ENCODE data around the gene TRAP1. TPM values are rescaled to one million over a fixed set of nuclear protein-coding genes. Genes with fewer than 3 reads are reported as not detected.
A peak's percentile ranks its signal among the peaks of the same experiment; 100 is the strongest.

TRAP1 gene
- total RNA-seq, 1 donor from 2014 or later = 94.3 TPM

- H3K27me3 ChIP-seq (ENCODE audit: control insufficient read depth, insufficient read depth, low read length) = no peaks in the 10 kb centered on the region
- DNase-seq (ENCODE audit: low read depth) = no peak
- TF ChIP-seq CTCF (IDR thresholded peaks at IDR 0.05; ENCODE audit: insufficient read depth, low read length, poor library complexity, severe bottlenecking) = no peak
These were observed 8.0 kb upstream of the TRAP1 start for GRCh38 chr16:3725276-3725675.

GRCh38 chr16:3722508-3722907 is 5.2 kb upstream of the TRAP1 start:
- DNase-seq (ENCODE audit: low read depth) = no peak

More at GRCh38 chr16:3725276-3725675, 8.0 kb upstream of the TRAP1 start:
- no peak overlapping the region for H3K4me3 ChIP-seq (ENCODE audit: low read depth, low read length)
- H3K36me3 ChIP-seq (ENCODE audit: control insufficient read depth, insufficient read depth, low read length) = peaks cover 3% of the 10 kb centered on the region

DNA sequence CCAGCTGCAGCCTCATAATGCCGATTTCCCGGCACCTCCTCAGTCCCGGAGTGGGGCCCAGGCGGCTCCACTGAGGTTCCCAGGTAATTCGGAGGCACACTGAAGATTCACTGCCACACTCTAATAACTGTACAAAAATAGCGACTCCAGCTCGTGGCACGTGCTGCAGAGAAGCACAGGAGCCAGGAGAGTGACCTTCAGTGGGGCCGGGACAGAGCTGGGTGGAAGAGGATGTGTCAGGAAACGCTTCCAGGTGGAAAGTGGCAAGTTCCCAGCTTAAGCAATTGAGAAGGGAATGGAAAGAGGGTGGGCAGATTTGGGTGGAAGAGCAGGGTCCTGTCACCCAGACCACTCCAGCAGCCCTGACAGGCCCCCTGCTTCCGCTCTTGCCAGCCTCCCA is 3.1 kb upstream of the TRAP1 start:
- H3K36me3 ChIP-seq (ENCODE audit: control insufficient read depth, insufficient read depth, low read length) = no peaks in the 10 kb centered on the region
- H3K4me3 ChIP-seq (ENCODE audit: low read depth, low read length) = no peak overlapping the region
- DNase-seq (ENCODE audit: low read depth) = no peak
- H3K27me3 ChIP-seq (ENCODE audit: control insufficient read depth, insufficient read depth, low read length) = no peaks in the 10 kb centered on the region
- no peak for TF ChIP-seq CTCF (IDR thresholded peaks at IDR 0.05; ENCODE audit: insufficient read depth, low read length, poor library complexity, severe bottlenecking)

More at GRCh38 chr16:3722508-3722907, 5.2 kb upstream of the TRAP1 start:
- no peaks in the 10 kb centered on the region for H3K36me3 ChIP-seq (ENCODE audit: control insufficient read depth, insufficient read depth, low read length)
- TF ChIP-seq CTCF (IDR thresholded peaks at IDR 0.05; ENCODE audit: insufficient read depth, low read length, poor library complexity, severe bottlenecking) = no peak
- no peaks in the 10 kb centered on the region for H3K27me3 ChIP-seq (ENCODE audit: control insufficient read depth, insufficient read depth, low read length)
- no peak overlapping the region for H3K4me3 ChIP-seq (ENCODE audit: low read depth, low read length)

GRCh38 chr16:3718628-3719027 is 1.3 kb upstream of the TRAP1 start:
- no peak for TF ChIP-seq CTCF (IDR thresholded peaks at IDR 0.05; ENCODE audit: insufficient read depth, low read length, poor library complexity, severe bottlenecking)
- DNase-seq (ENCODE audit: low read depth) = no peak
- Histone ChIP-seq H3K4me3 (ENCODE audit: low read depth, low read length) (no peak overlapping the region), H3K27me3 (ENCODE audit: control insufficient read depth, insufficient read depth, low read length) (no peaks in the 10 kb centered on the region), H3K36me3 (ENCODE audit: control insufficient read depth, insufficient read depth, low read length) (no peaks in the 10 kb centered on the region)

DNA sequence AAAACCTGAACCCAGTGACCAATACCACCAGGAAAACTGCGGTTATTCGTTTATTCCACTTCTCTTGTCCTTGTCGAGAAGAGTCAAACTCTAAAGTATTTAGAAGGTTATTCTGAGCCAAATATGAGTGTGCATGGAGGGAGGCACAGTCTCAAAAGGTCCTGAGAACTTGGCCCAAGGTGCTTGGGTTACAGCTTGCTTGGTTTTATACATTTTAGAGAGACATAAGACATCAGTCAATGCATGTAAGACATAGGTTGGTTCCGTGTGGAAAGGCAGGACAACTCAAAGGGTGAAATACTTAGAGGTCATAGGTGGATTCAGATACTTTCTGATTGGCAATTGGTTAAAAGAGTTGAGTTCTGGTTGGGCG is 681 bp upstream of the TRAP1 start:
- DNase-seq (ENCODE audit: low read depth) = no peak
- TF ChIP-seq CTCF (IDR thresholded peaks at IDR 0.05; ENCODE audit: insufficient read depth, low read length, poor library complexity, severe bottlenecking) = no peak
- Histone ChIP-seq H3K36me3 (ENCODE audit: control insufficient read depth, insufficient read depth, low read length) (no peaks in the 10 kb centered on the region), H3K4me3 (ENCODE audit: low read depth, low read length) (peak overlapping the region; percentile 85), H3K27me3 (ENCODE audit: control insufficient read depth, insufficient read depth, low read length) (no peaks in the 10 kb centered on the region)

DNA sequence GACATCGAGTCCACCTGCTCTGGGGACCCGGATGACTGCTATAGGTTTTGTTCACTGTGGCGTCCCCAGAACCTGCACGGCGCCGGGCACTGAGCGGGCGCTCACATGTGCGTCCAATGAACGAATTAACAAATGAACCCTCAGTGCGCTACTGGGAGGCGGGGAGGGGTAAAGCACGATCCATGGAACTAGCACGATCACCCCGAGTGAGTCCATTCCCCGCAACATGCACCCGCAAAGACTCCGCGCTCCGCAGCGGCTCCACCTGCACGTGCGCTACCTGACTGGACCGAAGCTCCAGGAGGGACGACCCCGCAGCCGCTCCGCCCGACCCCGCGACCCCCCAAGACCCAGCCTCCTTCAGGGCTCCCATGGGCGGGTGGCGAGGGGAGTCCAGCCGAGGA is 491 bp downstream of the TRAP1 start:
- no peak for TF ChIP-seq CTCF (IDR thresholded peaks at IDR 0.05; ENCODE audit: insufficient read depth, low read length, poor library complexity, severe bottlenecking)
- Histone ChIP-seq H3K4me3 (ENCODE audit: low read depth, low read length) (peak overlapping the region; percentile 85), H3K36me3 (ENCODE audit: control insufficient read depth, insufficient read depth, low read length) (no peaks in the 10 kb centered on the region), H3K27me3 (ENCODE audit: control insufficient read depth, insufficient read depth, low read length) (no peaks in the 10 kb centered on the region)
- no peak for DNase-seq (ENCODE audit: low read depth)

Data from kidney epithelial cell (primary cell).